ENCODE results near the gene MDM2.

MDM2 gene

DNA sequence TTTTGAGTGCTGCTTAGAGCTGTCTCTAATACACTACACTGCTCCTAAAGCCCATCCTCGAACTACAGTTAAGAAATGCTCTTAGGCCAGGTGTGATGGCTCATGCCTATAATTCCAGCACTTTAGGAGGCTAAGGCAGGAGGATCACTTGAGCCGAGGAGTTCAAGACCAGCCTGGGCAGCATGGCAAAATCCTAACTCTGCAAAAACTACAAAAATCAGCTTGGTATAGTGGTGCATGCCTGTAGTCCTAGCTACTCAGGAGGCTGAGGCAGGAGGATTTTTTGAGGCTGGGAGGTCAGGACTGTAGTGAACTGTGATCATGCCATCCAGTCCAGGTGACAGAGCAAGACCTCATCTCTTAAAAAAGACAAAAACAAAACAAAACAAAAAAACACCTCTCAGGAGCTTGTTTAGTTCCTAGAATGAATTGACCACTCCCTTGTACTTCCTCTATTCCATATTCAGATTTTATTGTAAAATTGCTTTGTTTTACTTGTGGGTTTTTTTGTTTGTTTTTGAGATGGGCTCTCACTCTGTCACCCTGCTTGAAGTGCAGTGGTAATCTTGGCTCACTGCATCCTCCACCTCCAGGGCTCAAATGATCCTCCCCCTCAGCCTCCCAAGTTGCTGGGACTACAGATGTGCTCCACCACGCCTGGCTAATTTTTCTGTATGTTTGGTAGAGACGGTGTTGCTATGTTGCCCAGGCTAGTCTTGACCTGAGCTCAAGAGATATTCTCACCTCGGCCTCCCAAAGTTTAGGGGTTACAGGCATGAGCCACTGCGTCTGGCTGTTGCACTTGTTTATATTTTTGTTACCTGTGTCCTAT is 13.6 kb downstream of the MDM2 start:
- peaks cover 18% of the 10 kb centered on the region; the same call in 1 of the 2 replicates for H3K79me2 ChIP-seq (ENCODE audit: insufficient read depth, low read depth)
- H4K20me1 ChIP-seq (ENCODE audit: insufficient read depth), result no peaks in the 10 kb centered on the region
- TF ChIP-seq, protein P1, sequence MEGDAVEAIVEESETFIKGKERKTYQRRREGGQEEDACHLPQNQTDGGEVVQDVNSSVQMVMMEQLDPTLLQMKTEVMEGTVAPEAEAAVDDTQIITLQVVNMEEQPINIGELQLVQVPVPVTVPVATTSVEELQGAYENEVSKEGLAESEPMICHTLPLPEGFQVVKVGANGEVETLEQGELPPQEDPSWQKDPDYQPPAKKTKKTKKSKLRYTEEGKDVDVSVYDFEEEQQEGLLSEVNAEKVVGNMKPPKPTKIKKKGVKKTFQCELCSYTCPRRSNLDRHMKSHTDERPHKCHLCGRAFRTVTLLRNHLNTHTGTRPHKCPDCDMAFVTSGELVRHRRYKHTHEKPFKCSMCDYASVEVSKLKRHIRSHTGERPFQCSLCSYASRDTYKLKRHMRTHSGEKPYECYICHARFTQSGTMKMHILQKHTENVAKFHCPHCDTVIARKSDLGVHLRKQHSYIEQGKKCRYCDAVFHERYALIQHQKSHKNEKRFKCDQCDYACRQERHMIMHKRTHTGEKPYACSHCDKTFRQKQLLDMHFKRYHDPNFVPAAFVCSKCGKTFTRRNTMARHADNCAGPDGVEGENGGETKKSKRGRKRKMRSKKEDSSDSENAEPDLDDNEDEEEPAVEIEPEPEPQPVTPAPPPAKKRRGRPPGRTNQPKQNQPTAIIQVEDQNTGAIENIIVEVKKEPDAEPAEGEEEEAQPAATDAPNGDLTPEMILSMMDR (conservative IDR thresholded peaks at IDR 0.05; ENCODE audit: low read depth, low read length), result no peak
- H3K4me2 ChIP-seq, result no peak overlapping the region
- H3K9ac ChIP-seq, result no peak overlapping the region
- no peaks in the 10 kb centered on the region for H3K27me3 ChIP-seq (ENCODE audit: insufficient read depth, low read depth)
- no peak overlapping the region for H3K27ac ChIP-seq
- no peak overlapping the region for H3K4me3 ChIP-seq (IDR thresholded peaks at IDR 0.05; ENCODE audit: insufficient read depth, low read depth, low read length)
- no peaks in the 10 kb centered on the region for H3K4me1 ChIP-seq (ENCODE audit: low read depth, poor library complexity, severe bottlenecking)
- peaks cover 48% of the 10 kb centered on the region; the same call in 1 of the 2 replicates for H3K36me3 ChIP-seq (ENCODE audit: insufficient read depth)
- H2AFZ ChIP-seq (ENCODE audit: low read depth), result no peak overlapping the region

DNA sequence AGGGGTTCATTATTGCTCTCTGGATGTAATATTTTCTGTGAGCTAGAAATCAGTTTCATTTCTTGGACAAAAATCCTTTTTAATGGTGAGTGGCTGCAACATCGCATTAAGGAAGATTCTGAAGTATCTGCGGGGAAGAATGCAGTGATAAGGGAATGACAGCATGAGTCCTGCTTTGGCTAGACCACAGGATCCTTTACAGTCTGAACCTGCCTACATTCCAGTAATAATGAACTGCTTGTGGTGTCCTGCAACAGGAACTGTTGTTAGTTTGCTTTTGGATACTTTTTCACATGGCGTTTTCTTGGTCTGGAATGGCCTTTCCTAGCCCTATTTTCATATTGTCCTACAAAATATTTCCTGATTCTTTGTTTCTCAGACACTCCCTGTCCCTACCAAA is 15.7 kb downstream of the MDM2 start:
- no peak overlapping the region for H3K4me2 ChIP-seq
- H4K20me1 ChIP-seq (ENCODE audit: insufficient read depth), result no peaks in the 10 kb centered on the region
- H3K9ac ChIP-seq, result no peak overlapping the region
- TF ChIP-seq, protein P1 (conservative IDR thresholded peaks at IDR 0.05; ENCODE audit: low read depth, low read length), result no peak
- H2AFZ ChIP-seq (ENCODE audit: low read depth), result no peak overlapping the region
- peaks cover 48% of the 10 kb centered on the region; the same call in 1 of the 2 replicates for H3K36me3 ChIP-seq (ENCODE audit: insufficient read depth)
- no peak overlapping the region for H3K4me3 ChIP-seq (IDR thresholded peaks at IDR 0.05; ENCODE audit: insufficient read depth, low read depth, low read length)
- no peak overlapping the region for H3K27ac ChIP-seq
- peaks cover 10% of the 10 kb centered on the region; the same call in 1 of the 2 replicates for H3K79me2 ChIP-seq (ENCODE audit: insufficient read depth, low read depth)
- H3K27me3 ChIP-seq (ENCODE audit: insufficient read depth, low read depth), result no peaks in the 10 kb centered on the region
- H3K4me1 ChIP-seq (ENCODE audit: low read depth, poor library complexity, severe bottlenecking), result no peaks in the 10 kb centered on the region

- no peaks in the 10 kb centered on the region for H3K27me3 ChIP-seq (ENCODE audit: insufficient read depth, low read depth)
- H3K27ac ChIP-seq, result no peak overlapping the region
- no peak overlapping the region for H3K9ac ChIP-seq
- H2AFZ ChIP-seq (ENCODE audit: low read depth), result no peak overlapping the region
- TF ChIP-seq, protein P1 (conservative IDR thresholded peaks at IDR 0.05; ENCODE audit: low read depth, low read length), result no peak
- no peak overlapping the region for H3K4me3 ChIP-seq (IDR thresholded peaks at IDR 0.05; ENCODE audit: insufficient read depth, low read depth, low read length)
- no peaks in the 10 kb centered on the region for H3K4me1 ChIP-seq (ENCODE audit: low read depth, poor library complexity, severe bottlenecking)
- peaks cover 47% of the 10 kb centered on the region; the same call in 1 of the 2 replicates for H3K36me3 ChIP-seq (ENCODE audit: insufficient read depth)
- no peaks in the 10 kb centered on the region for H4K20me1 ChIP-seq (ENCODE audit: insufficient read depth)
- H3K79me2 ChIP-seq (ENCODE audit: insufficient read depth, low read depth), result 0 out of 2 replicates have a peak, but pooled peaks cover 5% of the 10 kb centered on the region
- no peak overlapping the region for H3K4me2 ChIP-seq
These were observed 16.2 kb downstream of the MDM2 start for GRCh38 chr12:68824131-68824530.

- Histone ChIP-seq H3K27ac (no peak overlapping the region), H3K4me2 (no peak overlapping the region), H3K36me3 (ENCODE audit: insufficient read depth) (peaks cover 44% of the 10 kb centered on the region; the same call in 1 of the 2 replicates), H3K4me1 (ENCODE audit: low read depth, poor library complexity, severe bottlenecking) (peaks cover under 1% of the 10 kb centered on the region), H2AFZ (ENCODE audit: low read depth) (no peak overlapping the region), H3K9ac (no peak overlapping the region), H4K20me1 (ENCODE audit: insufficient read depth) (no peaks in the 10 kb centered on the region), H3K4me3 (IDR thresholded peaks at IDR 0.05; ENCODE audit: insufficient read depth, low read depth, low read length) (no peak overlapping the region), H3K79me2 (ENCODE audit: insufficient read depth, low read depth) (no peaks in the 10 kb centered on the region), H3K27me3 (ENCODE audit: insufficient read depth, low read depth) (no peaks in the 10 kb centered on the region)
- TF ChIP-seq, protein P1 (conservative IDR thresholded peaks at IDR 0.05; ENCODE audit: low read depth, low read length), result no peak
These were observed 16.7 kb downstream of the MDM2 start for GRCh38 chr12:68824597-68825250.
